GM19239 (cell line): ENCODE measurements around the gene FXYD1.
"Not testable (repeated sequence)": the region's sequence is repeated elsewhere in the genome, so short reads cannot be mapped to it uniquely, and the experiment has no call there.

Experiments
- DNase-seq: peaks from one replicate; pipeline ENCODE4 v3.0.0; 2011; ENCODE audit warnings: low spot score; ENCODE audit not compliant: insufficient read length
- FAIRE-seq: peaks from 2 replicates; lab custom pipeline; 2011; peaks lifted over from hg19 to GRCh38; lab: Jason Lieb, UNC

FXYD1 gene

DNA sequence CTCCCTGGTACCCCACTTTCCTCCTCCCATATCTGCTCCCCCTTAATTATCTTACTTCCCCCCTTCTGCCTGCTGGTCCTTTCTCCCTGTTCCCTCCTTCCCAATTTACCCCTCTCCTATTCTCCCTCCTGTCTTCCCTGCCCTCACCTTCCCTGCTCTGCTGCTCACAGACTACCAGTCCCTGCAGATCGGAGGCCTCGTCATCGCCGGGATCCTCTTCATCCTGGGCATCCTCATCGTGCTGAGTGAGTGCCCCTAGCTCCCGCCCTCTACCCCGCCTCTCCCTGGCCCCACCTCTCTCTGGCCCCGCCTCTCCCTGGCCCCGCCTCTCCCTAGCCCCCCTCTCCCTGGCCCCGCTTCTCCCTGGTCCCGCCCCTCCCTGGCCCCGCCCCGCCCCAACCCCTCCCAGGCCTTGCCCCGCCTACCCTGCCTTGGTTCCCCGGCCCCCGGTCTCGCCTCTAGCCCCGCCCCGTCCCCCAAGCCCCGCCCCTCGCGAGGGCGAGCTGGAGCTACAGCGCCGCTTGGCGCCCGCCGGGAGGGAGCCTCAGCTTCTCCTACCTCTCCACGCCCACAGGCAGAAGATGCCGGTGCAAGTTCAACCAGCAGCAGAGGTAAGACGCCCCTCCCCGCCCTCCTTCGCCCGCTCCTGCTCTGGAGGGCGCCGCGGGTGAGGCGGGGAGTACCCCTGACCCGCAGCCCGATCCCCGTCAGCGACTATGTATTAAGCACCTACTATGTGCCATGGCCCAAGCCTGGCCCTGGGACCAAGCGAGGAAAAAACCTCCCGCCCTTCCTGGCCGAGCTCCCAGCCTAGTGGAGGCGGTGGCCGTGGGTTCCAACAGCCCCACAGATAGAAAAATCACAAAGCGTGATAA lies 2.6 kb downstream of the FXYD1 start:
- peak; percentile 99 for DNase-seq
- FAIRE-seq, result peak; percentile 70

DNA sequence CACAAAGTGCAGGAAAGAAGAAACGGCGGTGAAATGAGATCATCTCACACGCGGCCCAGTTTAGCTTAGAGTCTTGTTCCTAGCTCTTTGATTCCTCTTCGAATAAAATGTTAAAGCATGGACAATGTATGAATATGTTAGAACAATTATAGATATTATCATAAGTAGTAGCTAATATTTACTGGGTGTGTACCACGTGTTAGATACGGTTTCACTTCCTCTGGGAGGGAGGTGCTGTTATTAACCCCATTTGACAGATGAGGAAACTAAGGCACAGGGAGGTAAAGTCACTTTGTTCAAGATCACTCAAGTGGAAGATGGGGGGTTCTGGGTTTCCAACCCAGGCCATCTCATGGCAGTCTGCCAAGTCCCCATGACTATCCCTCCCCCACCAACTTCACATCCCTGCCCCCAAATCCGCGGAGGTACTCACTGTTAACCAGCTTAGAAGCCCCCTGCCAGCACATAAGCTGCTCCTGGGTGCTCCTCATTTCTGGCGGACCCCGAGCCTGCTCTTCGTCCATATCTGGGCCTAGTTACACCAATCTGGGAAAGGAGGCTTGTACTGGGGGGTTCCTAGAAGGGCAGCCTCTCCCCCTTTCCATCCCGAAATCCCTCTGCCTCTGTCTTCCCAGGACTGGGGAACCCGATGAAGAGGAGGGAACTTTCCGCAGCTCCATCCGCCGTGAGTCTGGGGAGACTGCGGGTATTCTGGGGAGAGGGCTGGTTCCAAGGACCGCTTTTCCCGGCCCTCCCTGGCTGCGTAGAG lies 3.4 kb downstream of the FXYD1 start:
- FAIRE-seq (peak; percentile 33), DNase-seq (no peak)

DNA sequence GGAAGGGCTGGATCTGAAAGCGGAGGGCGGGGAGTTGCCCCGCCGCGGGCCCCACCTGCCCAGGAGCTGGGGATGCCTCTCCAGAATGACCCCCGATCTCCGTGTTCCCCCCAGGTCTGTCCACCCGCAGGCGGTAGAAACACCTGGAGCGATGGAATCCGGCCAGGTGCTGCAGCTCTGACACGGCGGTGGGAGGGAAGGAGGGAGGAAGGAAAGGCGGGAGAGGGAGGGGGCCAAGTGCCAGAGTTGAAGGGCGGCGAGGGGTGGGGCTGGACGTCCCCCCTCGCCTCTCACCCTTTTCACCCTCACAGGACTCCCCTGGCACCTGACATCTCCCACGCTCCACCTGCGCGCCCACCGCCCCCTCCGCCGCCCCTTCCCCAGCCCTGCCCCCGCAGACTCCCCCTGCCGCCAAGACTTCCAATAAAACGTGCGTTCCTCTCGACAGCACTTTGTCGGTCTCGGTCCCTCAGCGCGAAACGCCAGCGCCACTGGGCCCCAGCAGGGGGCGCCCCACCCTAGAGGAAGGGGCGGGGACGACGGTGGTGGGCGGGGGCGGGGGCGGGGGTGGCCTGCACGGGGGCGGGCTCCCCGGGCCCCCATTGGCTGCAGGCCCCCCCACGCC lies 4.1 kb downstream of the FXYD1 start:
- DNase-seq (no peak), FAIRE-seq (peak; percentile 73)

DNA sequence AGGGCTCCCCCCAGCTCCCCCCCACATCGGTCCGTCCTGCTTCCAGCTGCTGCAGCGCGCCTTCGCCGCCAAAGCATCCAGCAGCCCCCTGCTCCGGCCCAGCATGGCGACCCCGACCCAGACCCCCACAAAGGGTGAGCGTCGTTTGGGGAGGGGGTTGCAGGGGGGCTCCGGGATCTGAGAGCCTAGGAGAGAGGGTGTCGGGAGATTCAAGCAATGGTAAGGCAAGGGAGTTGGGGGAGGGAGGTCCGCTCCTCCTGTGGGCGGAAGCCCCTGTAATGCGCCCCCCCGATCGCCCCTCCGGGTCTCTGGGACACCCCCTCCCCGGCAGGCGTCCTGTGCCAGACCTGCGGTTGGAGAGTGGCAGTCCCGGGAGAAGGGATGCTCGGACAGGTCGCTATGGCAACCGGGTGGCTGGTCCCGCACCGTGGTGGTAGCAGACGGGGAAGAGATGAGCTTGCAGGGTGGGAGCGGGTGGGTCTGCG lies 4.6 kb downstream of the FXYD1 start, which contains the start of gene FXYD7:
TSS of gene FXYD7 (plus strand) at position 25 of the 485 bp plus-strand sequence. CDS start at position 104, 79 bp downstream.
- no peak for DNase-seq
- FAIRE-seq, result no peak

DNA sequence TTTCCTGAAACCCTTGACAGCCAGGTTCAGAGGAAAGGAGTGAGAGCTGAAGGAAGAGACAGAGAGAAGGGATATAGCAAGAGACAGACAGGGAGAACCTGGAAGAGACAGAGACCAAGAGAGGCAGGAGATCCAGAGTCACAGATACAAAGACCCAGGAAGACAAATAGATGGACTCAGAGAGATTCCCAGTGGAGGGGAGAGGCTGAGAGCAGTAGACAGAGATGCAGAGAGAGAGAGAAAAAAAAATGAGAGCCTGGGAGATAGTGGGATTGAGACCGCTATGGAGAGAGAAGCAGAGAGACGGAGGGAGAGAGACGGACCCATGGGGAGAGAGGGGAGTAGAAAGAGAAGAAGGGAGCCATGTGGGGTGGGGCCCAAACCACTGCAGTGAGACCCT lies 5.2 kb downstream of the FXYD1 start:
- no peak for FAIRE-seq
- DNase-seq, result no peak

DNA sequence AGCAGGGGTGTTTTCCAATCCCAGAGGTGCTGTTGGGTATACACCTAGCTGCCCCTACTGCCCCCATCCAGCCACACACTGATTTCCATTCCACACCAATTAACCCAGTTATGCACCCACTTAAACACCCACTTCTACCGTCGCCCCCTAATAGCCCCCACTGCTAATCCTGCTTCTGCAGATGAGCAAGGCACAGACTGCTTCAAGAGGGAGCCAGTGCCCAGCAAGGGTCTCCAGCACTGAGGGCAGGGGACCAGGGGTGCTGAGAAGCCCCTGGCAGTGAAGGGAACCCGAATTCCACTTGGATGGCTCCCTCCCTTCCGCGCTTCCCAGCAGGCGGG lies 5.6 kb downstream of the FXYD1 start:
- no peak for DNase-seq
- no peak for FAIRE-seq

DNA sequence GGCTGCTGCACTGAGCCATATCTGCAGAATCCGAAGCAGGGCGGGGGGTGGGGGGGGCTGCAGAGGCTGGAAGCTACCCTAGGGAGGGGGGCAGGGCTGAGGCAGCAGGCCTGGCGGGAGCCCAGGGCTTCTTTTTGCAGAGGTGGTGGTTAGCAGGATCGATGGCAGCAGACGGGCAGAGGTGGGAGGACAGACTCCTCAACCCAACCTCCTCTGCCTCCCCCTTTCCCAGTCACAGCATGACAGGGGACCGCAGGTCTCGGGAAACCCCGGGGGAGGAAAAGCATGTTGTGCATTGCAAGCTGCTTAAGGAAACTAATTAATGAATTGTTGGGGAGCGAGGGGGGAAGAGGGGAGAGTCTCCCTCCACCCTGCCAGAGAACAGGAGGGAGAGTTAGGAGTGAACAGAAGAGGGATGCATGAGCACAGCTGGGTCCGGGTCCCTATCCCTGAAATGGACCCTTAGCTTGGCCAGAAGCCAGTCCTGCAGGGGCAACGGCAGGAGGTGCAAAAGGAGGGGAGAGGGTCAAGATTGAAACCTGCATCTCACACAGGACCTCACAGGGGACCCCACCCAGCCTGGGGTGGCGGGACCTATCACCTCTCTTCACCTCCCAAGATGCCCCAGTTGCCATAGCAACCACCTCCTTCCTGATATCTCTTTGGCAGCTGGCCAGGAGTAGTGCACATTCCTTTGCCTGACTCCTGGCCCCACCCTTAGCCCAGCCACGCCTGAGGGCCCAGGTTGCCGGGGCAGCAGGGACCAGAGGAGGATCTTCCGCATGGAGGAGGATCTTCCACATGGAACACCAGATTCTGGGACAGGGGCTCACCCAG lies 6.2 kb downstream of the FXYD1 start:
- no peak for DNase-seq
- FAIRE-seq, result no peak

DNA sequence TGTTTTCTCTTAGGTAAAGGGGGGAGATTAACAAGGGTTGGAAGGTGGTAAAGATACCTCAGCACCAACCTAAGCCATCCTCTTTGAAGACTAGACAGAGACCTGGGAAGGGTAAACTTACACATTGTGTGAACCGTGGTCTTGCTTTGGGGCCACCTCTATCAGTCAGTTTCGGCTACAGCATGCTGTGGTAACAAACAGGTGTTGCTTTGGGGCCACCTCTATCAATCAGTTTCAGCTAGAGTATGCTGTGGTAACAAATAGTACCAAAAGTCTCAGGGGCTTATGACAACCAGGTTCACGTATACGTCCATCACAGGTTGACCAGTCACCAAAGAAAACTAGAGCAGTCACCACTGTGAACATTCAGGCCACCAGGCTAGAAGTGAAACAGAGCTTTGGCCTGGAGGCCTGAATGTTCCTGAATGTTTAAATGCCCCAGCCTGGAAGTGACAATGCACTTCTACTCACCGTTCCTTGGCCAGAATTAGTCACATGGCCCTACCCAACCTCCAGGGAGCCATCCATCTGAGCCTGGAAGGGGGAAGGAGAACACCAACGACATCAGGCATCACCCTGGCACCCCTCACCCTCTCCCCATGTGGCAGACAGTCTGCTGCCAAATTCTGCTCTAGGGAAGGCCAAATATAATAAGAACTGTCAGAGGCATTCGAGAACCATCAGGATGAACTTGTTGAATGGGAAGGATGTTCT lies 8.3 kb downstream of the FXYD1 start:
- FAIRE-seq (no peak), DNase-seq (no peak)

DNA sequence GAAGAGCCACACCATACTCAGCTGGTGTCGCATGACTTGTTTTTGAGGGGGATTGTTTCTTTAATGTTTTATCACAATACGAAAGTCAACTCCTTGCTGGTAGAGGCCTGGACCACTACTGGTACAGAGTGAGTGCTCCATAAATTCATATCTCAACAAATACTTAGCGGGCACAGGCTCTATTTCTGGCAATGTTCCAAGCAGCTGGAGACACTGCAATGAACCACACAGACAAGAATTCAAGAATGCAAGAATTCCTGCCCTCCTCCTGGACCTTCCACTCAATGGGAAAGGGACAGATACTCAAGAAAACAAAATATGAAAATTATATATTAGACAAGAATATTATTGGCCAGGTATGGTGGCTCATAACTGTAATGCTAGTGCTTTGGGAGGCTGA lies 10.8 kb downstream of the FXYD1 start:
- FAIRE-seq (no peak), DNase-seq (no peak)

DNA sequence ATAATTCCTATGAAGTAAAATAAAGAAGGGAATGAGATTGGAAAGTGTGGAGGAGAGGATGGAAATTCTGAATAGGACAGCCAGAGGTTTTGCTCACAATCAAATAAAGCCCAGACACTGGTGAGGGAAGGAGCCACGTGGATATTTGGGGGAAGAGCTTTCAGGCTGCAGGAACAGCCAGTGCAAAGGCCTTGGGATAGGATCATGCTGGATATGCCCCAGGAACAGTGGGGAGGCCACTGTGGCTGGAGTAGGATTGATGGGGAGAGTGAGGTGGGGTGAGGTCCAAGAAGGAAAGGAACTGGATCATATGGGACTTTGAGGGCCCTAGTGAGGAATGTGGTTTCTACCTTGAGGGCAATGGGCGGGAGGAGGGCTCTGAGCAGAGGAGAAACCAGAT lies 11.8 kb downstream of the FXYD1 start:
- DNase-seq, result no peak
- FAIRE-seq, result no peak

DNA sequence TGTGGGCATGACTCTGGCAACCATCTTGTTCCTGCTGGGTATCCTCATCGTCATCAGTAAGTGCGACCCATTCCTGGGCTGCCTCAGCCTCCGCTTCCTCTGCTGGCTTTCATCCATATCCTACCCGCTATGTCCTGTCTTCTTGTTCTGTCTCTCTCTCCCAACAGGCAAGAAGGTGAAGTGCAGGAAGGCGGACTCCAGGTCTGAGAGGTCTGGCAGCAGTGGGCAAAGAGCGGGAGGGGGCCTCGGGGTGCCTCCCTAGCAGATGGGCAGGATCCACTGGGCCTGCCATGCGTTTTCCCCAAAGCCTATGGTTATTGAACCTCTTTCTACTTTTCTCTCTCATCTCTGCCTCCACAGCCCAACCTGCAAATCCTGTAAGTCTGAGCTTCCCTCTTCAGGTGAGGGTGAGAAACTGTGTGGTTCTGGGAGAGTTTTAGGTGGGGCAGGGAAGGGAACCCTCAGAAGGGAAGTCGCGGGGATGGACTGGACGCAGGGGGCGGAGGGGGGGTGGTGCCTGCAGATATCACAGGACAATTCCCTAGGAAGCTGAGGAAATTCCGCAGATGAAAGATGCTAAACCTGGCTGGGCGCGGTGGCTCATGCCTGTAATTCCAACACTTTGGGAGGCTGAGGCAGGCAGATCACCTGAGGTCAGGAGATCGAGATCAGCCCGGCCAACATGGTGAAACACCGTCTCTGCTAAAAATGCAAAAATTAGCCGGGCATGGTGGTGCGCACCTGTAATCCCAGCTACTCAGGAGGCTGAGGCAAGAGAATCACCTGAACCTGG lies 12.8 kb downstream of the FXYD1 start:
- DNase-seq, result no peak
- FAIRE-seq, result no peak

DNA sequence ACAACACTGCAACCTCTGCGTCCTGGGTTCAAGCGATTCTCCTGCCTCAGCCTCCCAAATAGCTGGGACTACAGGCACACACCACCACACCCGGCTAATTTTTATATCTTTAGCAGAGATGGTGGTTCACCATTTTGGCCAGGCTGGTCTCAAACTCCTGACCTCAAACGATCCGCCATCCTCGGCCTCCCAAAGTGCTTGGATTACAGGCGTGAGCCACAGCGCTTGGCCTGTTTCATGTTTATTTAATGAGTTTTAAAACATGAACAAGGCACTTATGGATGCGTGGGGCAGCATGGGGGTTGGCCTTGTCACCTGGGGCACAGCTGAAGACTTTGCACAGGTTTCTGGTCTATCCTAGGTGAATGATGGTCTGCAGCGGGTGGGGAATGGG lies 14.5 kb downstream of the FXYD1 start:
- FAIRE-seq, DNase-seq: not testable (repeated sequence)

DNA sequence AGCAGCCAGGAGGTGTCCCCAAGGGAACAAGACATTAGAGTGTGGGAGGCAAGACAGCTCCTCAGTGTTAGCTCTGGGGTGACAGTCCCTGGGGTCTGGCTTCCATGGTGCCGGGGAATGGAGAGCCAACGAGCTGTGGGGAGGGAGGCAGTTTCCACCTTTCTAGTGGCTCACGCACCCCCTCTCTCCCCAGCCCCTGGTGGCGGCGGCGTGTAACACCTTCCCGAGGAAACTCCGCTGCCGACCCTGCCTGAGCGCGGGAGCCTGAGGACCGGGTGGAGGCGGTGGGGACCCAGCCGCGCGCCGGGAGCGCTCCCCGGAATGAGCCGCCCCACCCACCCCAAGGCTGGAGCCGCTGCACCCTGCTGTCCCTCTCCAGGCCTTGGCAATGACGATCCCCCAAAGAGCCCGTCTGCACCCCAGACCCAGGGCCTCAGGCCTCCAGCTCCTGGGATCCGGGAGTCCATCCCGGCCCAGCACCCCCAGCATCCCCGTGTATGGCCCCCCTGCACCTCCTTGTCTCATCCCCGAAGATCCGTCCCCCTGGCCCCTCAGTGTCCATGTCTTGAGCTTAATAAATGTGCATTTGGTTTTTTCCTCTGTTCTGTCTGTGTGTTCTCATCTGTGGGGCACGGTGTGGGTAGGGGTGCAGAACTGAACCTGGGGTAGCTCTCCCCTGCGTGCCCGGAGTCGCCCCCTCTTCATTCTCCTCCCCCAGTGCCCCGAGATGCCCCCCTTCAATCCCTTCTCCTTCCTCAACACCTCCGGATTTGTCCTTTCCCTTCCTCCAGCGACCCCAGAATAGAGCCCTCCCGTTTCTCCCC lies 15.3 kb downstream of the FXYD1 start:
- DNase-seq, result peak; percentile 77
- FAIRE-seq, result peak; percentile 87

DNA sequence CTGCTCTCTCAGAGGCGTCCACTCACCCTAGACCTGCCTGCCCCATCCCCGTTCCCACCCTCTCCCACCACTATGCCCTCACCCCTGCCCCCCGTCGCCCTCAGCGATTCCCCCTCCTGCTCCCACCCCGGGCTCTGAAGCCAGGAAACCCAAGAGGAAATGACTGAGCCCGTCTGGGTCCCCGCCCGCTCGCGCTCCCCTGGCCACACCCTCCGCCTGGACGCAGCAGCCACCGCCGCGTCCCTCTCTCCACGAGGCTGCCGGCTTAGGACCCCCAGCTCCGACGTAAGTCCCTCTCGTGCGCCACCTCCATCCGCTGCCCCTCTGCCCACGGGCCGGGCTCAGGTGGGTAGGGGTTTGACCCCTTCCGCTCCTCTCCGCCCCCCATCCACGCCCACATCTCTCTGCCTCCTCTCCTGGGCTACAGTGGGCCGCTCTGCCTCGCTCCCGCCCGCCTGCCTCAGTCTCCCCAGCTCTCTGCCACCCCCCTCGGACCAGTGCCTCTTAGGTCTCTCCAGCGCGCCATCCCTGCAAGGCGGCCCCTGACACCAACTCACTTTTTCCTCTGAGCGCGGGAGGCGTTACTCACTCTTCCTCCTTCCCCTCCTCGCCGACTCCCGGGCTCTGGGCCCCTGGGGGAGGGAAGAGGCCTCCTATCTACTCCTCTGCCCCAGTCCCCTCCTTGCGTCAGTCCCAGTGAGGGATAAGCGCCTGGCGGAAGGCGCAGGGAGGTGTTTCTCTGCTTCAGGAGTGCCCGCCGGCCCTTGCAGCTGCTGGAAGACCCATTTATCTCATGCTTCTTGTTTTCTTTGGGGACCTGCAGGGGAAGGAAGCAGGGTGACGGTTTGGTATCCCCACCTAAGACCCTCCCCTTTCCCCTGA lies 16.1 kb downstream of the FXYD1 start, which contains the start of gene FXYD5:
TSS of gene FXYD5 (plus strand) at position 211 of the 882 bp plus-strand sequence. CDS start 816 bp downstream, outside the sequence.
- FAIRE-seq, result peak; percentile 91

DNA sequence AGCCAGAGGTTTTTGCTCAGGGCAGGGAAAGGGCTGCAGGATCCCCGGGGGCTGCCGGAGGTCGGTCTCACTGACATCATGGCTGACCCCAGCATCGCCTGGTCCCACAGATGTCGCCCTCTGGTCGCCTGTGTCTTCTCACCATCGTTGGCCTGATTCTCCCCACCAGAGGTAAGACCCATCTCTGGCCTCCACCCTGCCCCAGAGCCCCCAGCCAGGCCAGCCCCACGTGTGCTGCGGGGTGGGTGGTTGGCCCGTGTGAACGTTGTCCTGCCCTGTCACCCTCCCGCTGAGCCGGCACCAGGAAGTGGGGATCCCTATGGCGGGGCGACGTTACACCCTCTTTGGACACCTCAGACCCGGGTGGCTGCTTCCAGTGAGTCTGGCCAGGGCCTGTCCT lies 16.8 kb downstream of the FXYD1 start:
- FAIRE-seq (peak; percentile 28), DNase-seq (no peak)

More for the DNA sequence above, 16.1 kb downstream of the FXYD1 start, which contains the start of gene FXYD5:
- DNase-seq, result peak; percentile 57

DNA sequence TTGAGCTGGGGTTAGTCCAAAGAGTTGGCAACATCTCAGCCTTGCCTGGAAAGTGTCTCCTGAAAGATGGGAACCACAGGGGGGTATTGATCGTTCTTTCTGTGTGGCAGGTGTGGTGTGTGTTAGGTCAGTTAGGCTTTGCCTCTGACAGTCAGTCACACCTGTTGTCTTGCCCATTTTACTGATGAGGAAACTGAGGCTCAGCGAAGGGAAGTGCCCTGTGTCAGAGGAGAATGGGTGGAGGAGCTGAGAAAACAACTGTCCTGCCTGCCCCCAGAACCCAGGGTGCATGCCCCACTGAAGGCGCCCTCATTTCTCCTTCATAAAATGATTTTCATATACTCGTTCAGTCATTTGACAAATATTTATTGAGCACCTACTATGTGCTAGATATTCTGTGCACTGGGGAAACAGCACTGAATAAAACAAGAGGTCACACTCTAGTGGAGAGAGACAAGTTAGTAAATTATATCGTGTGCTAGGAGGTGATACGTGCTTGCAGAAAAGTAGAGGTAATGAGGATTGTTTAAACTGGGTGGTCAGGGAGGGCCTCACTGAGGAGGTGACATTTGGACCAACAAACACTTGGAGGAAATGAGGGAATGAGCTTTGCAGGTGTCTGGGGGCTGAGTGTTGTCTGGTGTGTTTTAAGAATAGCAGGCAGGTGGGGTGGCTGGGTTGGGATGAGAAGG lies 17.5 kb downstream of the FXYD1 start:
- DNase-seq (no peak), FAIRE-seq (no peak)
